Left lung (tissue), 10 donors: ENCODE data around the gene ADGRL3. TPM values are rescaled to one million over a fixed set of nuclear protein-coding genes. Genes with fewer than 3 reads are reported as not detected.
A peak's percentile ranks its signal among the peaks of the same experiment; 100 is the strongest.

Experiments used
- ATAC-seq: fragments of 200-7000 bp; cut with Tn5 transposase; one replicate; pipeline ENCODE4 v1.9.1; 2020; ENCODE audit warnings: moderate library complexity
- DNase-seq, 4 donors: peaks; one replicate each; pipeline ENCODE4 v3.0.0-alpha.2; 2013 to 2020
- H3K27ac ChIP-seq, 2 donors: fragments of 200-600 bp; sonication (generic) in 1 of 2; one replicate each; pipeline versions ENCODE4 v1.5.0 to v1.8.0; 2020 to 2021
- H3K27me3 ChIP-seq, 2 donors: fragments of 200-600 bp; sonication (generic) in 1 of 2; one replicate each; pipeline versions ENCODE4 v1.5.0 to v1.8.0; 2020 to 2021
- H3K36me3 ChIP-seq, 2 donors: fragments of 200-600 bp; sonication (generic) in 1 of 2; one replicate each; pipeline versions ENCODE4 v1.5.0 to v1.8.0; 2020 to 2021
- H3K4me1 ChIP-seq, 2 donors: fragments of 200-600 bp; one replicate each; pipeline ENCODE4 v1.8.0; 2021
- H3K4me3 ChIP-seq, 2 donors: fragments of 200-600 bp; sonication (generic) in 1 of 2; one replicate each; pipeline versions ENCODE4 v1.5.0 to v1.8.0; 2020 to 2021; ENCODE audit warnings: mild to moderate bottlenecking in 1 of 2
- H3K9me3 ChIP-seq, 2 donors: fragments of 200-600 bp; sonication (generic) in 1 of 2; one replicate each; pipeline versions ENCODE4 v1.5.0 to v1.8.0; 2020 to 2021
- CTCF ChIP-seq, 2 donors: fragments of 200-600 bp; sonication (generic) in 1 of 2; IDR thresholded peaks; one replicate each; pipeline versions ENCODE4 v1.5.0 to v1.8.0; 2021; ENCODE audit warnings: antibody characterized with exemption in 2 of 2
- intact Hi-C, 2 donors: fragments of 100-400 bp; cut with DNase I; formaldehyde crosslinking; loops; one replicate each; pipeline versions ENCODE4 v1.11.2 to v1.14.2; 2022
- polyA plus RNA-seq, 6 donors: library from polyadenylated mRNA; unstranded; fragments of 120-200 nt; gene quantifications; one replicate each; pipeline ENCODE4 v1.2.1, GENCODE V29; 2013; ENCODE audit not compliant: insufficient read length in 6 of 6
- total RNA-seq, 2 donors: library from RNA; stranded (reverse); fragmentation: NEBNext Ultra II Directional; extraction: Animal tissue kit (Norgen Biotek cat#: 25700); gene quantifications; one replicate each; pipeline ENCODE4 v1.2.1, GENCODE V29; 2021
- donor health status: DM: no; HTN: yes; CAD: no.
- donor health status: DM: no; HTN: no; CAD: no.

Gene ADGRL3
- total and polyA plus RNA-seq, 8 donors: 2.7 to 23.4 (median 19.6) TPM

- no peak for TF ChIP-seq CTCF (IDR thresholded peaks at IDR 0.05)
- no peaks in the 10 kb centered on the region for H3K36me3 ChIP-seq
- H3K27ac ChIP-seq: no peak overlapping the region
- no peaks in the 10 kb centered on the region for H3K27me3 ChIP-seq
- ATAC-seq (no peak), DNase-seq (no peak)
- intact Hi-C loops: no loop called here
- no peak overlapping the region for H3K4me3 ChIP-seq
- peaks cover 0 to 2% of the 10 kb centered on the region in 2 donors for H3K9me3 ChIP-seq
- H3K4me1 ChIP-seq: no peaks in the 10 kb centered on the region
Observed at GRCh38 chr4:61772126-61772525, 572.0 kb downstream of the ADGRL3 start.

- DNase-seq: no peak
- H3K27ac ChIP-seq: no peak overlapping the region
- no peak overlapping the region for H3K4me3 ChIP-seq
- no peaks in the 10 kb centered on the region for H3K27me3 ChIP-seq
- peaks cover 0 to 2% of the 10 kb centered on the region in 2 donors for H3K9me3 ChIP-seq
- no peaks in the 10 kb centered on the region for H3K36me3 ChIP-seq
- no peak for ATAC-seq
- intact Hi-C loops: no loop called here
- H3K4me1 ChIP-seq: no peaks in the 10 kb centered on the region
- TF ChIP-seq CTCF (IDR thresholded peaks at IDR 0.05): no peak
Observed at GRCh38 chr4:61773655-61774245, 573.6 kb downstream of the ADGRL3 start.

GRCh38 chr4:61782133-61782532 is 582.0 kb downstream of the ADGRL3 start:
- no peak overlapping the region for H3K4me3 ChIP-seq
- no peaks in the 10 kb centered on the region for H3K4me1 ChIP-seq
- no peak overlapping the region for H3K27ac ChIP-seq
- H3K36me3 ChIP-seq: no peaks in the 10 kb centered on the region
- TF ChIP-seq CTCF (IDR thresholded peaks at IDR 0.05): no peak
- no peak for ATAC-seq
- H3K9me3 ChIP-seq: no peaks in the 10 kb centered on the region
- intact Hi-C loops: no loop called here
- DNase-seq: peak in 2 of 4 donors; percentile 13 to 14
- H3K27me3 ChIP-seq: no peaks in the 10 kb centered on the region

- DNase-seq (no peak), ATAC-seq (no peak)
- intact Hi-C loops: no loop called here
- TF ChIP-seq CTCF (IDR thresholded peaks at IDR 0.05): no peak
- Histone ChIP-seq H3K4me3 (no peak overlapping the region), H3K27me3 (no peaks in the 10 kb centered on the region), H3K27ac (no peak overlapping the region), H3K36me3 (no peaks in the 10 kb centered on the region), H3K9me3 (no peaks in the 10 kb centered on the region), H3K4me1 (no peaks in the 10 kb centered on the region)
Observed at GRCh38 chr4:61783050-61783449, 582.9 kb downstream of the ADGRL3 start.

- no peaks in the 10 kb centered on the region for H3K27me3 ChIP-seq
- DNase-seq: no peak
- no peak overlapping the region for H3K27ac ChIP-seq
- H3K36me3 ChIP-seq: no peaks in the 10 kb centered on the region
- H3K4me1 ChIP-seq: no peaks in the 10 kb centered on the region
- intact Hi-C loops: no loop called here
- H3K9me3 ChIP-seq: no peaks in the 10 kb centered on the region
- TF ChIP-seq CTCF (IDR thresholded peaks at IDR 0.05): no peak
- no peak for ATAC-seq
- H3K4me3 ChIP-seq: no peak overlapping the region
Observed at GRCh38 chr4:61785761-61786160, 585.6 kb downstream of the ADGRL3 start.
